Measurements from ENCODE around the gene HCN4.

The HCN4 gene

GRCh38 chr15:73387507-73388255 is 18.9 kb upstream of the HCN4 start:
- H3K4me3 ChIP-seq (ENCODE audit: low read depth, low read length) = no peak overlapping the region

GRCh38 chr15:73386886-73387506 is 18.2 kb upstream of the HCN4 start:
- H3K4me3 ChIP-seq (ENCODE audit: low read depth, low read length) = no peak overlapping the region
- no peak for TF ChIP-seq CTCF (IDR thresholded peaks at IDR 0.05; ENCODE audit: borderline replicate concordance, insufficient read depth, low read depth, low read length)

More at GRCh38 chr15:73387507-73388255, 18.9 kb upstream of the HCN4 start:
- no peak for TF ChIP-seq CTCF (IDR thresholded peaks at IDR 0.05; ENCODE audit: borderline replicate concordance, insufficient read depth, low read depth, low read length)

GRCh38 chr15:73386238-73386637 is 17.5 kb upstream of the HCN4 start:
- H3K4me3 ChIP-seq (ENCODE audit: low read depth, low read length) = no peak overlapping the region
- TF ChIP-seq CTCF (IDR thresholded peaks at IDR 0.05; ENCODE audit: borderline replicate concordance, insufficient read depth, low read depth, low read length) = no peak

GRCh38 chr15:73385205-73385604 is 16.4 kb upstream of the HCN4 start:
- no peak for TF ChIP-seq CTCF (IDR thresholded peaks at IDR 0.05; ENCODE audit: borderline replicate concordance, insufficient read depth, low read depth, low read length)
- no peak overlapping the region for H3K4me3 ChIP-seq (ENCODE audit: low read depth, low read length)

GRCh38 chr15:73383310-73384189 is 14.8 kb upstream of the HCN4 start:
- no peak overlapping the region for H3K4me3 ChIP-seq (ENCODE audit: low read depth, low read length)
- TF ChIP-seq CTCF (IDR thresholded peaks at IDR 0.05; ENCODE audit: borderline replicate concordance, insufficient read depth, low read depth, low read length) = no peak

GRCh38 chr15:73382115-73382514 is 13.4 kb upstream of the HCN4 start:
- no peak overlapping the region for H3K4me3 ChIP-seq (ENCODE audit: low read depth, low read length)
- TF ChIP-seq CTCF (IDR thresholded peaks at IDR 0.05; ENCODE audit: borderline replicate concordance, insufficient read depth, low read depth, low read length) = no peak

Data from GM12875 (cell line).